ENCODE measurements around the gene LCMT2. TPM values are rescaled to one million over a fixed set of nuclear protein-coding genes. Genes with fewer than 3 reads are reported as not detected.
"Not testable (repeated sequence)": the region's sequence is repeated elsewhere in the genome, so short reads cannot be mapped to it uniquely, and the experiment has no call there.

Gene LCMT2
- total and polyA plus RNA-seq, 2 of the 8 experiments (the other 6 are each of a cell fraction or from before 2014, with no cell fraction given) = 11.2 to 11.9 TPM

- TF ChIP-seq KDM4A (IDR thresholded peaks at IDR 0.05; ENCODE audit: low read depth, low read length, severe bottlenecking) = no peak
- no peak for TF ChIP-seq NANOG (IDR thresholded peaks at IDR 0.05; ENCODE audit: insufficient read depth, low read depth, low read length, poor library complexity, severe bottlenecking)
- TF ChIP-seq POLR2AphosphoS5 (IDR thresholded peaks at IDR 0.05; ENCODE audit: low read depth, low read length) = no peak
These were observed 37.8 kb downstream of the LCMT2 start (continued) for GRCh38 chr15:43292375-43293078.

- H3K23me2 ChIP-seq (ENCODE audit: low read depth, low read length); POLR2A ChIA-PET (ENCODE audit: partially characterized antibody); H2BK12ac ChIP-seq (ENCODE audit: low read depth, low read length); H3K4me1 ChIP-seq (replicated peaks in 1 of 4; ENCODE audit: control insufficient read depth in 3 of 4, insufficient read depth in 4 of 4, low read length in 3 of 4); H3K9me3 ChIP-seq (ENCODE audit: insufficient read depth in 2 of 2, low read depth in 1 of 2, low read length in 1 of 2); H3K4me2 ChIP-seq (ENCODE audit: insufficient read depth in 1 of 2, low read depth in 2 of 2, low read length in 2 of 2); H2BK20ac ChIP-seq (ENCODE audit: low read length); H2AK5ac ChIP-seq (ENCODE audit: low read depth, low read length); DNase-seq (ENCODE audit: low read depth in 1 of 2, low spot score in 2 of 2); H3K4ac ChIP-seq (replicated peaks; ENCODE audit: insufficient read length, low read depth, low read length); H3K4me3 ChIP-seq (ENCODE audit: extremely low read depth in 1 of 4, insufficient read depth in 2 of 4, low read depth in 3 of 4, low read length in 4 of 4); H3K14ac ChIP-seq (ENCODE audit: insufficient read length); H3K9ac ChIP-seq (replicated peaks in 1 of 4; ENCODE audit: extremely low read depth in 1 of 4, low read depth in 3 of 4, low read length in 3 of 4); H2BK120ac ChIP-seq (replicated peaks; ENCODE audit: low read depth, low read length); H3K79me1 ChIP-seq (ENCODE audit: low read depth, low read length); H3K27me3 ChIP-seq (replicated peaks in 1 of 4; ENCODE audit: control insufficient read depth in 3 of 4, extremely low read depth in 1 of 4, insufficient read depth in 3 of 4, low read length in 3 of 4); FAIRE-seq; H2BK15ac ChIP-seq (ENCODE audit: low read length); H4K91ac ChIP-seq (replicated peaks; ENCODE audit: insufficient read length, low read length); H2AFZ ChIP-seq (ENCODE audit: low read length); H4K20me1 ChIP-seq (replicated peaks in 1 of 2; ENCODE audit: control insufficient read depth in 1 of 2, insufficient read depth in 2 of 2, low read length in 2 of 2); H3K27ac ChIP-seq (ENCODE audit: low read depth, low read length); H3K79me2 ChIP-seq (ENCODE audit: control insufficient read depth in 1 of 2, insufficient read depth in 2 of 2, low read length in 2 of 2); H3K36me3 ChIP-seq (ENCODE audit: control insufficient read depth in 2 of 4, insufficient read depth in 4 of 4, low read length in 3 of 4); H3K56ac ChIP-seq (replicated peaks; ENCODE audit: insufficient read length, low read depth, low read length); H3K18ac ChIP-seq (ENCODE audit: extremely low read depth, low read length); H4K8ac ChIP-seq (ENCODE audit: extremely low read depth, insufficient read depth, low read length); CTCF ChIA-PET (ENCODE audit: partially characterized antibody); H4K5ac ChIP-seq (ENCODE audit: insufficient read length, low read depth, low read length); H2BK5ac ChIP-seq (ENCODE audit: low read depth, low read length); H3K23ac ChIP-seq (ENCODE audit: insufficient read length): not testable (repeated sequence)
- WGBS, 2 experiments (ENCODE audit: extremely low coverage in 1 of 2, insufficient coverage in 1 of 2, insufficient read length in 1 of 2, insufficient replicate concordance in 2 of 2, low coverage in 1 of 2, low lambda C conversion rate in 2 of 2, missing lambda C conversion rate in 1 of 2) = 92% methylated on average over 2 of the region's 3 CpGs; no CpG with 5 or more reads in 1 of the 2 experiments
These were observed 40.7 kb downstream of the LCMT2 start for GRCh38 chr15:43289656-43290055.

Data from H1 (cell line).